GM19099 (cell line): ENCODE results near the gene MYOCD.

Source experiments
- POLR2A ChIP-seq: IDR thresholded peaks from 3 replicates; pipeline ENCODE4 v1.6.1; 2011; ENCODE audit warnings: low read depth; ENCODE audit not compliant: insufficient read length; ENCODE audit errors: extremely low read depth

The MYOCD gene

DNA sequence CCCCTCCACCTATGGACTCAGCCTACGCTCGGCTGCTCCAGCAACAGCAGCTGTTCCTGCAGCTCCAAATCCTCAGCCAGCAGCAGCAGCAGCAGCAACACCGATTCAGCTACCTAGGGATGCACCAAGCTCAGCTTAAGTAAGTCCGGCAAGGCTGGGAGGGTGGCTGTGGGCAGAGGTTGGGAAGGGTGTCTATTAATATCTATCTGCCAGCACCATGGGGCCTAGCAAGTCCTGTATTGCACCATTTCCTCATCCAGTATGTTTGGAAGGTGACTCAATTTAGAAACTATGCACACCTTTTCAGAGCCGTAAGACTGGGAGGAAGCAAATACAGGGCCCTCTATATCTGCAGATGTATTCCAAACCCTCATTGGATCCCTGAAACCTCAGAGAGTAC, 78.6 kb downstream of the MYOCD start:
- TF ChIP-seq POLR2A: no peak

GRCh38 chr17:12744786-12745185, 79.1 kb downstream of the MYOCD start:
- no peak for TF ChIP-seq POLR2A

GRCh38 chr17:12745486-12745885, 79.8 kb downstream of the MYOCD start:
- TF ChIP-seq POLR2A: no peak

DNA sequence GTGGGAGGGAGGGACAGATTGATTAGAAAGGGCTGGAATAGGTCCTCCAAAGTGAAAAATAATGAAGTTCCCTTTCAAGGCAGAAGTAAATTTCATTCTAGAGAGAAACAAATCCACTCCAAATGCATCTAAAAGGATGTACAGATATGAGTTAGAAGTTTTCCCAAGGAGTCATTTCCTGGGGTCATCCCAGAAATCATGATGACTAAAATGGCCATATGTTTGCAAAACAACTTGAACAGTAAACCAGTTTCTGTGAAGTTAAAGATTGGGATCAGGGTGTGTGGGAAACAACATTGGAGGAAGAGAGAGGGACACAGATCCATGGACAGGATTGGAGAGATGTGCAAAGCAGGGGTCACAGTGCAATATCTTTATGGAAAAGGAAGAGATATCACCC, 91.1 kb downstream of the MYOCD start:
- TF ChIP-seq POLR2A: no peak

DNA sequence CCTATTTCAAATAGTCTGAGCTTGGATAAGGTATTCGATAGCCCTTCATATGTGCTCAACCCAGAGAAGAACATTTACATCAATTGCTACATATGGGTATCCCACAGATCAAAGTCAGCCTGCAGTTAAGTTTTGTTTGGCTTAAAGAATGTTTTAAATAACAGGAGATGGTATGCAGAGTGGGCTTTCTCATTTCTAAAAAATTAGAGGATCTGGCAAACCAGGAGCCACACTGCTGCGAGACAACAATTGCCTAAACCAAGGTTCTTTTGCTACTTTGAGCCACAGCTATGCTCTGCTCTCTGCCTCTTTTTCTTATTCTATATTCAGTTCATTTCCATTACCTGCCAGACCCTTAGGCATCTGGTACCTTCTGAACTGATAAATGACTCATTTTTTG, 93.4 kb downstream of the MYOCD start:
- no peak for TF ChIP-seq POLR2A

GRCh38 chr17:12765548-12765947, 99.9 kb downstream of the MYOCD start:
- TF ChIP-seq POLR2A: no peak

GRCh38 chr17:12768255-12768654, 102.6 kb downstream of the MYOCD start:
- no peak for TF ChIP-seq POLR2A

DNA sequence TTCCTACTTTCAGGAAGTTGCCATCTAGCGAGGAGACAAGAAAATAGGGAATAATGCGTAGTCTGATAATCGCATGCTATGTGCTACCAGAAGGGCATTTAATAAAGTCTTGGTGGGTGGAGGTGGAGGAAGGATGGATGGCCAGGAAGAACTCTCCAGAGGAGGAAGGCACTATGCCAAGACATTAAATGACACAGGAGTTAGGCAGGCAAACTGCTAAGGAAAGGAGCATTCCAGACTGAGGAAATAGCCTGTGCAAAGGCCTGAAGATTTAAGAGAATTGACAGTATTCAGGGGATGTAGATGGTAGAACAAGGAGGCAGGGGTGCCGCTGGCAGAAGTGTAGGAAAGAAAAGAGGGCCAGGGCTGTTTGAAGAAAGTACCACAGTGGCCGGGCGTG, 104.3 kb downstream of the MYOCD start:
- TF ChIP-seq POLR2A: no peak

DNA sequence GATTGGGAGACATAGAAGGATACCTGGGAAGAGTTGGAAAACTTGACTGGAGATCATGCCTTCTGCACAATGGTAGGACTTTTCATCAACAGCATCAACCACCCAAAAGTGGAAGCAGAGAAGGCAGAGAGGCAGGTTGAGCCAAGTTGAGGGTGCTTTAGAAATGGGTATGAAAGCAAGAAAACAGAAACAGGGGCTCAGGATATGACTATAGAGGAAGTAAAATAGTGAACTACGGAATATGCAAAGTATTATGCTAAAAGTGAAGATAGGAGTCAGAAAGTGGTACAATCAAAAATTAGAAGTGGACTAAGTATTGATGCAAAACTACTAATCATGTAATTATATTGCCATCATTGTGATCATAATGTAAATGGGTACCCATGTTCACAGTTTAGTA, 107.5 kb downstream of the MYOCD start:
- no peak for TF ChIP-seq POLR2A

- no peak for TF ChIP-seq POLR2A
These were observed 123.4 kb downstream of the MYOCD start for GRCh38 chr17:12789075-12789480.

DNA sequence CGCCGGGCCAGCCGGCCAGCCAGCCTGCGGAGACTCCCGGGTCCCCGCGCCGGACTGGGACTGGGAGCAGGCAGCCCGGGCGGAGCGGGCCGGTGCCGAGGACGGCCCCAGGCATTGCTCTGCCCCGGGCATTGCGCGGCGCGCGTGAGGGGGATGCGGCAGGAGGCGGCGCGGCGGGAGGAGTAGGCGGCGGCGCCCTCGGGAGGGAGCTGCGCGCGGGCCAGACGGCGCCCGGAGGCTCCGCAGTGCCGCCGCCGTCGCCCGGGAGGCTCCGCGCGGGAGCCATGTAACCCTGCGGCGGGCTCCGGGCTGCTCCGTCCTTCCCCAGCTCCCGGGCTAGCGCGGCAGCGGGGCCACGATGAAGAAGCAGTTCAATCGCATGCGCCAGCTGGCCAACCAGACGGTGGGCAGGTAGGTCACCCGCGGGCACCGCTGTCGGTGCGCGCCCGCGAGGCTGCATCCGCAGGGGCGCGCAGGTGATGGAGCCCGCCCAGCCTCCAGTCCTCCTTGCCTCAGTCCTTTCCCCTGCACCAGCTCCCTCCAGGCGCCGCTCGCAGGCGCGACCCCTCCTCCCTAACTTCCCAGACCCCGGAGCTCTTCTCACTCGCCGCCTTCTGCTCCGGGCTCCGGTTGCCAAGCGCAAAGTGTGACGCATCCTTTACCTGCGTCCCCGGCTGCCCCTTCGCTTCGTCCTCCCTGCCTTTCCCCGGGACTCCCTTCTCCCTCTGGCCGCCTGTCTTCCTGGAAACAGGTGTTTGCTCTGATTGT, 124.0 kb downstream of the MYOCD start, which contains the start of gene ARHGAP44:
ARHGAP44 (plus strand) TSS at position 18 of the 768 bp plus-strand sequence; CDS start at position 359, 341 bp downstream.
- TF ChIP-seq POLR2A: no peak

- no peak for TF ChIP-seq POLR2A
These were observed 124.8 kb downstream of the MYOCD start for GRCh38 chr17:12790249-12791106.

- TF ChIP-seq POLR2A: no peak
These were observed 129.3 kb downstream of the MYOCD start for GRCh38 chr17:12794919-12795532.

GRCh38 chr17:12800855-12801365, 135.2 kb downstream of the MYOCD start:
- no peak for TF ChIP-seq POLR2A

GRCh38 chr17:12806630-12807029, 140.9 kb downstream of the MYOCD start:
- TF ChIP-seq POLR2A: no peak
